Tibial nerve (tissue), 4 donors: ENCODE measurements around the gene FAM3B. TPM values are rescaled to one million over a fixed set of nuclear protein-coding genes. Genes with fewer than 3 reads are reported as not detected.

Experiments used
- DNase-seq, 2 donors: peaks; one replicate each; pipeline ENCODE4 v3.0.0-alpha.2; 2019; ENCODE audit warnings: low spot score in 2 of 2
- H3K27ac ChIP-seq, 4 donors: fragments of 200-600 bp; sonication (generic) in 3 of 4; one replicate each; pipeline ENCODE4 v1.5.1; 2017 to 2019; ENCODE audit warnings: mild to moderate bottlenecking in 1 of 4
- H3K27me3 ChIP-seq, 2 donors: fragments of 200-600 bp; sonication (generic) in 1 of 2; one replicate each; pipeline versions ENCODE4 v1.5.1 to v1.6.0; 2017 to 2019
- H3K36me3 ChIP-seq, 3 donors: fragments of 200-600 bp; sonication (generic); one replicate each; pipeline ENCODE4 v1.5.1; 2018 to 2019
- H3K4me1 ChIP-seq, 4 donors: fragments of 200-600 bp; sonication (generic) in 3 of 4; one replicate each; pipeline ENCODE4 v1.5.1; 2017 to 2019
- H3K4me3 ChIP-seq, 4 donors: fragments of 200-600 bp; sonication (generic) in 3 of 4; one replicate each; pipeline ENCODE4 v1.5.1; 2017 to 2019; ENCODE audit warnings: mild to moderate bottlenecking in 1 of 4, moderate library complexity in 1 of 4
- H3K9me3 ChIP-seq, 4 donors: fragments of 200-600 bp; sonication (generic) in 3 of 4; one replicate each; pipeline ENCODE4 v1.5.1; 2017 to 2019
- CTCF ChIP-seq, 5 experiments: fragments of 200-600 bp in 3 of 5; fragments of 450-650 bp in 2 of 5; sonication (generic) in 3 of 5; IDR thresholded peaks; one replicate each; pipeline ENCODE4 v1.5.1; 2016 to 2019; ENCODE audit warnings: antibody characterized with exemption in 5 of 5, mild to moderate bottlenecking in 3 of 5, moderate library complexity in 2 of 5
- EP300 ChIP-seq, 2 donors: sonication (generic); formaldehyde crosslinking; IDR thresholded peaks; one replicate each; pipeline ENCODE4 v1.6.1; 2017; ENCODE audit warnings: antibody characterized with exemption in 2 of 2, mild to moderate bottlenecking in 1 of 2
- POLR2A ChIP-seq, 2 donors: fragments of 450-650 bp; IDR thresholded peaks; one replicate each; pipeline ENCODE4 v1.6.1; 2017; ENCODE audit warnings: antibody characterized with exemption in 2 of 2, mild to moderate bottlenecking in 2 of 2, moderate library complexity in 2 of 2
- WGBS, 2 donors: methylation state at CpG; one replicate each; pipeline ENCODE4 v1.1.5; 2018; 5-methylcytosine and 5-hydroxymethylcytosine counted together
- total RNA-seq, 4 donors: library from RNA; depleted of rRNA; stranded (reverse); fragments of >200 nt; gene quantifications; one replicate each; pipeline ENCODE4 v1.1.0, GENCODE V29; 2016

FAM3B gene
- total RNA-seq, 4 donors from 2014 or later = not detected

- H3K4me1 ChIP-seq = peaks cover 0 to 14% (median 6%) of the 10 kb centered on the region in 4 donors
- DNase-seq = no peak
- no peaks in the 10 kb centered on the region for H3K9me3 ChIP-seq
- no peaks in the 10 kb centered on the region for H3K36me3 ChIP-seq
- TF ChIP-seq POLR2A (IDR thresholded peaks at IDR 0.05) (no peak), EP300 (IDR thresholded peaks at IDR 0.05) (no peak), CTCF (IDR thresholded peaks at IDR 0.05) (no peak)
- peaks cover 0 to 27% of the 10 kb centered on the region in 2 donors for H3K27me3 ChIP-seq
- WGBS, 2 donors = 76 to 85% methylated on average over 10 of the region's 10 CpGs
- H3K4me3 ChIP-seq = peak overlapping the region in 1 of 4 donors; percentile 44
- peak overlapping the region in 1 of 4 donors; percentile 78 for H3K27ac ChIP-seq
These were observed 857 bp downstream of the FAM3B start for GRCh38 chr21:41317458-41317857.

GRCh38 chr21:41318218-41318617 is 1.6 kb downstream of the FAM3B start:
- Histone ChIP-seq H3K4me3 (no peak overlapping the region), H3K27ac (no peak overlapping the region), H3K4me1 (peaks cover 0 to 14% (median 6%) of the 10 kb centered on the region in 4 donors), H3K36me3 (no peaks in the 10 kb centered on the region), H3K9me3 (no peaks in the 10 kb centered on the region), H3K27me3 (peaks cover 0 to 27% of the 10 kb centered on the region in 2 donors)
- WGBS, 2 donors = 88 to 93% methylated on average over 9 of the region's 9 CpGs
- TF ChIP-seq EP300 (IDR thresholded peaks at IDR 0.05) (no peak), CTCF (IDR thresholded peaks at IDR 0.05) (no peak), POLR2A (IDR thresholded peaks at IDR 0.05) (no peak)
- no peak for DNase-seq

GRCh38 chr21:41319273-41319672 is 2.7 kb downstream of the FAM3B start:
- Histone ChIP-seq H3K36me3 (no peaks in the 10 kb centered on the region), H3K4me1 (peaks cover 0 to 14% (median 6%) of the 10 kb centered on the region in 4 donors), H3K27me3 (peaks cover 0 to 27% of the 10 kb centered on the region in 2 donors), H3K27ac (no peak overlapping the region), H3K9me3 (no peaks in the 10 kb centered on the region), H3K4me3 (no peak overlapping the region)
- no peak for TF ChIP-seq EP300 (IDR thresholded peaks at IDR 0.05)
- no peak for TF ChIP-seq CTCF (IDR thresholded peaks at IDR 0.05)
- TF ChIP-seq POLR2A (IDR thresholded peaks at IDR 0.05) = no peak
- 84 to 89% methylated on average over 7 of the region's 7 CpGs for WGBS, 2 donors
- DNase-seq = no peak

GRCh38 chr21:41321211-41321907 is 4.8 kb downstream of the FAM3B start:
- DNase-seq = no peak
- H3K9me3 ChIP-seq = no peaks in the 10 kb centered on the region
- TF ChIP-seq POLR2A (IDR thresholded peaks at IDR 0.05) (no peak), EP300 (IDR thresholded peaks at IDR 0.05) (no peak), CTCF (IDR thresholded peaks at IDR 0.05) (no peak)
- 88 to 90% methylated on average over 19 of the region's 20 CpGs for WGBS, 2 donors
- peaks cover 0 to 9% (median 5%) of the 10 kb centered on the region in 4 donors for H3K4me1 ChIP-seq
- H3K27ac ChIP-seq = no peak overlapping the region
- H3K36me3 ChIP-seq = no peaks in the 10 kb centered on the region
- no peak overlapping the region for H3K4me3 ChIP-seq
- peaks cover 0 to 15% of the 10 kb centered on the region in 2 donors for H3K27me3 ChIP-seq

- H3K27ac ChIP-seq = no peak overlapping the region
- peaks cover 0 to 3% (median under 1%) of the 10 kb centered on the region in 4 donors for H3K4me1 ChIP-seq
- no peak overlapping the region for H3K4me3 ChIP-seq
- H3K27me3 ChIP-seq = peaks cover 0 to 8% of the 10 kb centered on the region in 2 donors
- TF ChIP-seq CTCF (IDR thresholded peaks at IDR 0.05) = no peak
- no peak for TF ChIP-seq POLR2A (IDR thresholded peaks at IDR 0.05)
- no peak for TF ChIP-seq EP300 (IDR thresholded peaks at IDR 0.05)
- no peaks in the 10 kb centered on the region for H3K9me3 ChIP-seq
- WGBS, 2 donors = 85 to 86% methylated on average over 7 of the region's 7 CpGs
- DNase-seq = no peak
- no peaks in the 10 kb centered on the region for H3K36me3 ChIP-seq
These were observed 5.4 kb downstream of the FAM3B start for GRCh38 chr21:41321908-41322495.
